ENCODE measurements around the gene MIGA2.

MIGA2 gene

GRCh38 chr9:129068990-129069861 is 32.8 kb downstream of the MIGA2 start:
- no peak overlapping the region for H3K27ac ChIP-seq (ENCODE audit: low read length)
- no peaks in the 10 kb centered on the region for H3K27me3 ChIP-seq (ENCODE audit: low read depth, low read length)
- H3K4me3 ChIP-seq (ENCODE audit: low read depth in 1 of 2, low read length in 2 of 2), result no peak overlapping the region
- no peaks in the 10 kb centered on the region for H3K9me3 ChIP-seq (ENCODE audit: control insufficient read depth in 1 of 2, low read length in 2 of 2)
- peaks cover 6 to 59% of the 10 kb centered on the region in 2 donors for H3K36me3 ChIP-seq (ENCODE audit: control insufficient read depth in 1 of 2, insufficient read depth in 2 of 2, low read length in 2 of 2)
- no peaks in the 10 kb centered on the region for H3K4me1 ChIP-seq (ENCODE audit: control insufficient read depth in 1 of 2, insufficient read depth in 2 of 2, low read length in 2 of 2)

- Histone ChIP-seq H3K36me3 (ENCODE audit: control insufficient read depth in 1 of 2, insufficient read depth in 2 of 2, low read length in 2 of 2) (peaks cover 6 to 51% of the 10 kb centered on the region in 2 donors), H3K4me3 (ENCODE audit: low read depth in 1 of 2, low read length in 2 of 2) (no peak overlapping the region), H3K4me1 (ENCODE audit: control insufficient read depth in 1 of 2, insufficient read depth in 2 of 2, low read length in 2 of 2) (no peaks in the 10 kb centered on the region), H3K27me3 (ENCODE audit: low read depth, low read length) (no peaks in the 10 kb centered on the region), H3K27ac (ENCODE audit: low read length) (no peak overlapping the region), H3K9me3 (ENCODE audit: control insufficient read depth in 1 of 2, low read length in 2 of 2) (no peaks in the 10 kb centered on the region)
Measured at GRCh38 chr9:129069862-129070641, 33.6 kb downstream of the MIGA2 start.

DNA sequence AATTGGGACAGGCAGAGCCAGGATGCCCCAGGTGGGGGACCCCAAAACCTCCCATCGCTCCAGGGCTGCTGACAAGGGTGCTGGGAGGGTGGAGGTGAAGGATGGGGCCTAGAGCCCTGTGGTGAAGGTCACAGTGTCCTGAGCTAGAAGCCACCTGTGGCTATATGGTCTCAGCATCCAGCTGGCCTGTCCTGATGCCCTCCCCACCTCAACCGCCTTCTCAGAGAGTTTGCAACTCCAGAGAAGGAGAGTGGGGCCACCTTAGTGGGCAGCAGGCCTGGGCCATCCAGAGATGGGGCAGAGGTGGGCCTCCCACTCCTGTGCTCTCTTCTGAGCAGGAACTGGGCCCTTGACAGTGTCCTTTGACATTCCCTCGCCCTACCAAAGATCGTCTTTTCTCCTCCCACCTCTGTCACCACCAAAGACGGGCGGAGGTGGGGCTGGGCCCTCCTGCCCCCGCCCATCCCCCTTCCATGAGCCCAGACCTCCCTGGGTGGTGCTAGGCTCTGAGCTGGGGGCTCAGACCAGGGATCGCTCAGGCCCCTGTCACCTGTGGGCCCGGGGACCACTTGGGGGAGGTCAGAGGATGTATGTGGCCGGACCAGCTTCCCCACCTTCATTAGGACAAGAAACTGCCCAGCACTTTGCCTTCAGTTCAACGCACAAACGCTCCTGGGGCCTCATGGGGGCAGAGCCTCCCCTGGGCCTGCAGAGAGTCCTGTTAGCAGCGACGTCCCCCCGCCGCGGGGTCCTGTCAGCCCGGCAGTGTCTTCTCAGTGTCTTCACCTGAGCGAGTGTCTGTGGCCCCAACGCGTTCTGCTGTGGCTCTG is 34.5 kb downstream of the MIGA2 start:
- Histone ChIP-seq H3K27me3 (ENCODE audit: low read depth, low read length) (no peaks in the 10 kb centered on the region), H3K9me3 (ENCODE audit: control insufficient read depth in 1 of 2, low read length in 2 of 2) (no peaks in the 10 kb centered on the region), H3K36me3 (ENCODE audit: control insufficient read depth in 1 of 2, insufficient read depth in 2 of 2, low read length in 2 of 2) (peaks cover 2 to 43% of the 10 kb centered on the region in 2 donors), H3K4me3 (ENCODE audit: low read depth in 1 of 2, low read length in 2 of 2) (no peak overlapping the region), H3K4me1 (ENCODE audit: control insufficient read depth in 1 of 2, insufficient read depth in 2 of 2, low read length in 2 of 2) (no peaks in the 10 kb centered on the region), H3K27ac (ENCODE audit: low read length) (no peak overlapping the region)

DNA sequence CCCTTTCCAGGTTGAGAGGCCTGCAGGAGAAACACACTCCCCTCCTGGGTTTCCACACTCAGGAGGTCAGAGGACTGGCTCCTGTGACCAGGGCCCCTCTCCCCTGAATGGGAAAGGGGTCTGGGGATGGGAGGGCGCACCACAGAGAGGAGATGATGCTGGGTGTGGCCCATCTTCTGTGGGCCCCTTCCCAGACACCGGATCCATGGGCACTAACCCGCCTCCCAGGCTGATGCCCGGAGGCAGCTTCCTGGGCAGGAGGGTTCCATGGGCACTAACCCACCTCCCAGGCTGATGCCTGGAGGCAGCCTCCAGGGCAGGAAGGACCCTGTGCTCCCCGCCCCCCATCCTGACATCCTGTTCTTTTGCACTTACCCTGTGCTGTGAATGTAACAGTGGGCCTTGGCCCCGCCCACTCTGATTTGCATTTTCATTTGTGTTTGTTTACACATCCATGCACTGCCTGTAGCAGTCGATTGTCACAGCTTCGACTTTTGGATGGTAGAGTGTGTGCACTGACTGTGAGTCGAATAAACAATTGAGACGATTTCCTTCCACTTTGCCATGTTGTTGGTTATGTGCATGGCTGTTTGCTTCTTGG is 35.2 kb downstream of the MIGA2 start:
- Histone ChIP-seq H3K4me3 (ENCODE audit: low read depth in 1 of 2, low read length in 2 of 2) (no peak overlapping the region), H3K36me3 (ENCODE audit: control insufficient read depth in 1 of 2, insufficient read depth in 2 of 2, low read length in 2 of 2) (peaks cover 0 to 39% of the 10 kb centered on the region in 2 donors), H3K27me3 (ENCODE audit: low read depth, low read length) (no peaks in the 10 kb centered on the region), H3K27ac (ENCODE audit: low read length) (no peak overlapping the region), H3K4me1 (ENCODE audit: control insufficient read depth in 1 of 2, insufficient read depth in 2 of 2, low read length in 2 of 2) (no peaks in the 10 kb centered on the region), H3K9me3 (ENCODE audit: control insufficient read depth in 1 of 2, low read length in 2 of 2) (no peaks in the 10 kb centered on the region)

GRCh38 chr9:129072171-129072570 is 35.7 kb downstream of the MIGA2 start:
- H3K4me3 ChIP-seq (ENCODE audit: low read depth in 1 of 2, low read length in 2 of 2), result no peak overlapping the region
- H3K4me1 ChIP-seq (ENCODE audit: control insufficient read depth in 1 of 2, insufficient read depth in 2 of 2, low read length in 2 of 2), result no peaks in the 10 kb centered on the region
- no peak overlapping the region for H3K27ac ChIP-seq (ENCODE audit: low read length)
- H3K9me3 ChIP-seq (ENCODE audit: control insufficient read depth in 1 of 2, low read length in 2 of 2), result no peaks in the 10 kb centered on the region
- H3K36me3 ChIP-seq (ENCODE audit: control insufficient read depth in 1 of 2, insufficient read depth in 2 of 2, low read length in 2 of 2), result peaks cover 0 to 37% of the 10 kb centered on the region in 2 donors
- H3K27me3 ChIP-seq (ENCODE audit: low read depth, low read length), result no peaks in the 10 kb centered on the region

DNA sequence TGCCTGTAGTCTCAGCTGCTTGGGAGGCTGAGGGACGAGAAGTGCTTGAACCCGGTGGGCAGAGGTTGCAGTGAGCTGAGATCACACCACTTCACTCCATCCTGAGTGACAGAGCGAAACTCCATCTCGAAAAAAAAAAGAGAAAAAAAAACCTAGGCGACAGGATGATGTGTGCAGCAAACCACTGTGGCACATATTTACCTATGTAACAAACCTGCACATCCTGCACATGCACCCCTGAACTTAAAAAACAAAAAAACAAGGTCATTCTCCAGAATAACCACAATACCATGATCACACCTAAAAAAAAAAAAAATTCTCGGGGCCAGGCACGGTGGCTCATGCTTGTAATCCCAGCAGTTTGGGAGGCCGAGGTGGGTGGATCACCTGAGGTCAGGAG is 37.0 kb downstream of the MIGA2 start:
- Histone ChIP-seq H3K27ac (ENCODE audit: low read length) (no peak overlapping the region), H3K9me3 (ENCODE audit: control insufficient read depth in 1 of 2, low read length in 2 of 2) (no peaks in the 10 kb centered on the region)

DNA sequence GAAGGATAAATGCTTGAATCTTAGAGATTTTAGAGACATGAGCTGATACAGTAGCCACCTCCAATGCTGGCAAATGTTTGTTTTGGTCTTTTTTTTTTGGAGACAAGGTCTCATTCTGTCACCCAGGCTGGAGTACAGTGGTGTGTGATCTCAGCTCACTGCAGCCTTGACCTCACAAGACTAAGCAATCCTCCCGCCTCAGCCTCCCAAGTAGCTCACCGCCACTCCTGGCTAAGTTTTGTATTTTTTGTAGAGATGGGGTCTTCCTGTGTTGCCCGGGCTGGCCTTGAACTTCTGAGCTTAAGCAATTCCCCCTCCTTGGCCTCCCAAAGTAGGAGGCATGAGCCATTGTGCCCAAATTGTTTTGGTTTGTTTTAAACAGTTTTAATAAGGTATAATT is 37.7 kb downstream of the MIGA2 start:
- no peak overlapping the region for H3K4me3 ChIP-seq (ENCODE audit: low read depth in 1 of 2, low read length in 2 of 2)
- no peaks in the 10 kb centered on the region for H3K9me3 ChIP-seq (ENCODE audit: control insufficient read depth in 1 of 2, low read length in 2 of 2)
- H3K4me1 ChIP-seq (ENCODE audit: control insufficient read depth in 1 of 2, insufficient read depth in 2 of 2, low read length in 2 of 2), result no peaks in the 10 kb centered on the region
- H3K27ac ChIP-seq (ENCODE audit: low read length), result no peak overlapping the region
- H3K36me3 ChIP-seq (ENCODE audit: control insufficient read depth in 1 of 2, insufficient read depth in 2 of 2, low read length in 2 of 2), result peaks cover 0 to 18% of the 10 kb centered on the region in 2 donors
- H3K27me3 ChIP-seq (ENCODE audit: low read depth, low read length), result no peaks in the 10 kb centered on the region

More for the DNA sequence above, 37.0 kb downstream of the MIGA2 start:
- Histone ChIP-seq H3K4me3 (ENCODE audit: low read depth in 1 of 2, low read length in 2 of 2) (no peak overlapping the region), H3K36me3 (ENCODE audit: control insufficient read depth in 1 of 2, insufficient read depth in 2 of 2, low read length in 2 of 2) (peaks cover 0 to 25% of the 10 kb centered on the region in 2 donors), H3K4me1 (ENCODE audit: control insufficient read depth in 1 of 2, insufficient read depth in 2 of 2, low read length in 2 of 2) (no peaks in the 10 kb centered on the region), H3K27me3 (ENCODE audit: low read depth, low read length) (no peaks in the 10 kb centered on the region)

GRCh38 chr9:129075996-129076639 is 39.7 kb downstream of the MIGA2 start:
- H3K4me1 ChIP-seq (ENCODE audit: control insufficient read depth in 1 of 2, insufficient read depth in 2 of 2, low read length in 2 of 2), result peaks cover 0 to 8% of the 10 kb centered on the region in 2 donors
- H3K27ac ChIP-seq (ENCODE audit: low read length), result no peak overlapping the region
- no peaks in the 10 kb centered on the region for H3K27me3 ChIP-seq (ENCODE audit: low read depth, low read length)
- H3K4me3 ChIP-seq (ENCODE audit: low read depth in 1 of 2, low read length in 2 of 2), result no peak overlapping the region
- peaks cover 0 to 6% of the 10 kb centered on the region in 2 donors for H3K36me3 ChIP-seq (ENCODE audit: control insufficient read depth in 1 of 2, insufficient read depth in 2 of 2, low read length in 2 of 2)
- no peaks in the 10 kb centered on the region for H3K9me3 ChIP-seq (ENCODE audit: control insufficient read depth in 1 of 2, low read length in 2 of 2)

DNA sequence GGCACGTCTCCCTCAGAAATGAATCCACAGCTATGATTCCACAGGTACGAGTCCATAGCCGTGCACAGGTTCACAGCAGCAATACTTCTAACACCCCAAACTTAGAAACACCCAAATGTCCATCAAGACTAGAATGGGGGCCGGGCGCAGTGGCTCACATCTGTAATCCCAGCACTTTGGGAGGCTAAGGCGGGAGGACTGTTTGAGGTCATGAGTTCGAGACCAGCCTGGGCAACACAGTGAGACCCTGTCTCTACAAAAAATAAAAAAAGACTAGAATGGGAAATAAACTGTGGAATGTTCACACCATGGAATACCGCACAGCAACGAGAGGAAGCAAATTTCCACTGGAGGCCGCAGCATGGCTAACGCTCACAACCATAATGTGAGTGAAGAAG is 40.2 kb downstream of the MIGA2 start:
- Histone ChIP-seq H3K4me3 (ENCODE audit: low read depth in 1 of 2, low read length in 2 of 2) (no peak overlapping the region), H3K27ac (ENCODE audit: low read length) (no peak overlapping the region), H3K4me1 (ENCODE audit: control insufficient read depth in 1 of 2, insufficient read depth in 2 of 2, low read length in 2 of 2) (peaks cover under 1 to 11% of the 10 kb centered on the region in 2 donors), H3K36me3 (ENCODE audit: control insufficient read depth in 1 of 2, insufficient read depth in 2 of 2, low read length in 2 of 2) (peaks cover 0 to under 1% of the 10 kb centered on the region in 2 donors), H3K9me3 (ENCODE audit: control insufficient read depth in 1 of 2, low read length in 2 of 2) (no peaks in the 10 kb centered on the region), H3K27me3 (ENCODE audit: low read depth, low read length) (no peaks in the 10 kb centered on the region)

GRCh38 chr9:129077236-129077635 is 40.8 kb downstream of the MIGA2 start:
- Histone ChIP-seq H3K36me3 (ENCODE audit: control insufficient read depth in 1 of 2, insufficient read depth in 2 of 2, low read length in 2 of 2) (no peaks in the 10 kb centered on the region), H3K4me3 (ENCODE audit: low read depth in 1 of 2, low read length in 2 of 2) (no peak overlapping the region), H3K27me3 (ENCODE audit: low read depth, low read length) (no peaks in the 10 kb centered on the region), H3K27ac (ENCODE audit: low read length) (no peak overlapping the region), H3K9me3 (ENCODE audit: control insufficient read depth in 1 of 2, low read length in 2 of 2) (no peaks in the 10 kb centered on the region), H3K4me1 (ENCODE audit: control insufficient read depth in 1 of 2, insufficient read depth in 2 of 2, low read length in 2 of 2) (peaks cover 5 to 17% of the 10 kb centered on the region in 2 donors)
